HG02763 (cell line): Measurements from ENCODE around the gene SLC9A5.

Source experiments
- ATAC-seq: cut with Tn5 transposase; IDR thresholded peaks from one replicate; pipeline ENCODE4 v1.9.1; 2021; ENCODE audit warnings: mild to moderate bottlenecking, moderate library complexity; ENCODE audit not compliant: unreplicated experiment

The SLC9A5 gene

DNA sequence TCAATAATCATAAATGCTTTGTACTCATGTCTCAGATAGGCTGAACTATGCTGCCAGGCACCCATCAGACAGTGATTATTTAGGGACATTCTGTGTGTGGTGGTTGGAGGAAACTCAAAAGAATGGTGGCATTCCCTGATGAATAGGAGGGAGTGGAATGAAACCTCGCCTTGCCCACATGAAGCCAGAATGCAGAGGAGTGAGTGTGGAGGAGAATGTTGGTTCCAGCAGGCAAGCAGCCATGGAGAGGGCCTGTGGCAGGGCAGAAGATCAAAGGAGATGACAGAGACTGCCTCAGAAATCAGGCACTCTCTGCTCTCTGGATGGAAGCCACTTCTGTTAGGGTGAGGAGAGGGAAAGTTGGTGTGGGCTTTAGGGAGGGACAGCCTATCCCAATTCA is 55.2 kb downstream of the SLC9A5 start:
- ATAC-seq: no peak

DNA sequence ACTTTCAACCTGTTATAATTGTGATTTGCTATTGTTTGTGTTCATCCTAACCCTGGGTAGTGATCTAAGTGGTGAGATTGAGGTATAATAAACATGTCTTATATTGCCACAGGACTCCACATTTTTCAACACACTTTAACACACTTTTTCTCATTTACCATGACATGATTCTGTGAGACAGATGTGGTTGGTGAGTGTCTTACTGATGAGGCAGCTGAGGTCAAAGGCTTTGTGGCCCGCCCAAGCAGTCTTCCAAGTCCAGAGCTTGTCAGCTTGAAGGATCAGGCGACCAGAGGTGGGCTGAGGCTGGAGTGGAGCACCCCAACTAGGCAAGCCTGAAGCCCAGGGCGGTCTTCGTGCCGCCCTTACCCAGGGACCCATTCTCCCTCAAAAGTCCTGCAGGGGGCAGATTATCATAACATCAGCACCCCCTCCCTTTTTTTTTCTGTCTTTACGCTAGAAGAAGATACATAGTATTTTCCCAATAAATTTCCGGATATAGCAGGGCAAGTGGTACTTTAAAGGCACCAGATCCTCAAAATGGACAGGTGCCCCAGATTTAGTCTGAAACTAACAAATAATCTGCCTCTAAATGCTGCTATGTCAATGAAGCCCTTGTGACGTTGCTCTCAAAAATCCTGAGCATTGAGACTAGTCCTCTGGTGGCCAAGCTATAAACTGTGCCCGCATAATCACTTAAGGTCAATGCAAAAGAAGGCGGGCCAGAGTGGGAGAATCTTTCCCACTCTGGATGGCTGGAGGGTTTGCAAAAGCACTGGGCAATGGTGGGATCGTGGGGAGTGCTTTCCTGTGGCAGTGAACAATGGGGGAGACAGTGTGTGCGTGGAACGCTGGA is 56.7 kb downstream of the SLC9A5 start:
- ATAC-seq: no peak

DNA sequence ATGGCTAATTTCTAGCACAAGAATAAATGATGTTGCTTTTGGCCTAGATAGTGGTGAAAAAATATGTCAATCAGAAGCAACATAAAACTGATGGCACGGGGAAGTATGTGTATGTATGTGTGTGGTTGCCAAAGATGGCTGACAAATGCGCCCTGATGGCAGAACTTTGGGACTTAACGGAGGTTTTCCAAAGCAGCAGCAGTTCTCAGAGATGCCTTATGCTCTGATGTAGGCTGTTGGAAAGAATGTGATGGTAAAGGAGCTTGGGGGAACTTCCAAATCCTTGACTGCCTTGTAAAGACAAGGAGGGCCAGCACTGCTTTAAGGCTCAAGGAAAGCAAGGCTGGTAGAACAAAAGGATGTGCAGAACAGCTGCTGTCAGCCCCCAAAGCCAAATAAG is 61.8 kb downstream of the SLC9A5 start:
- ATAC-seq: no peak

DNA sequence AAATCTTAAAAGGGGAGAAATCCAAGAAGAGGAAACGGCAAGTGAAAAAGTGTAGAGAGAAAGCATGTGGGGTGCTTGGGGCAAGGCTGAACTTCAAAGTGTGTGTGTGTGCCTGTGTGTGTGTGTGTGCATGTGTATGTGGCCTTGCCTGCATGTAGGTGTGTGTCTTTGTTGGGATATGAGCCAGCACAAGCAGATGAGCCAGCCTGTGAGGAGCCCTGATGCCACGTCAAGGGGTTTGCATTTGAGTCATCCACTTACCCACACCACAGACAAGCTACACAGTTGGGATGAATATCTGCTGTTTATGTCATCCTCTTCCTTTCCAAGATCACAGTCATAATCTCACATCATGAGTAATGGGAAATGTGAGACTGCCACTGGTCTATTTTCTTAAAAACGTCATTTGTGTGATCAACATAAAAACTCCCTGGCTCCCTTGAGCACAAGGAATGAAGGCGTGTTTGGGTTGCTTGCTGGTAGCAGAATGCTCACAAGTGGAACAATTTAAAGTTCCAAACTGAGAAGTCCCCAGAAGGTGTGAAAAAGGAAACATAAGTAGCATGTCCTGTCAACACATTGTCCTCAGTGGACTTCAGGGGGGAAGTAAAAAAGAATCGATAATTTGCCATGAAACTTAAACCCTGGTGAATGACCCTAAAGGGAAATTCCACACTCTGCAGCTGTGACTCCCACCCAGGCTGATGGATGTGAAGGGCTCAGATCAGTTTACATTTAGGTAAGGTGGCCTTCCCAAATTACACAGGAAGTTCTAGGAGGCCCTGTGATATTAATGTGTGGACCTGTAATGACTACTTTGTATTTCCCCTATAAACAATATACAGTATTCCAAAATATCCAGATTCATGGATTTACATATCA is 63.1 kb downstream of the SLC9A5 start:
- ATAC-seq: peak; percentile 80

DNA sequence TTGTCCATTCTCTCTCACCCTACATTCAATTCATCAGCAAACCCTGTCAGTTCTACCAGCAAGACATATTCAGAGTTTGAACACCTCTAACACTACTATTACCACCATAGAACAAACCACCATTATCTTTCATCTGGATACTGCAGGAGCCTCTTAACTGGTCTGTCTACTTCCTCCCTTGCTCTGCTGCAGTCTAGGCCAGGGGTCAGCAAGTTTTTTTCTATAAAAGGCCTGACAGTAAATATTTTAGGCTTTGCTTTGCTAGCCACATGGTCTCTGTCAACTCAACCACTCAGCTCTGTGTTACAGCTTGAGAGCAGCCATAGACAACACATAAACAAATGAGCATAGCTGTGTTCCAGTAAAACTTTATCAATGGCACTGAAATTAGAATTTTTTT is 63.9 kb downstream of the SLC9A5 start:
- ATAC-seq: no peak

DNA sequence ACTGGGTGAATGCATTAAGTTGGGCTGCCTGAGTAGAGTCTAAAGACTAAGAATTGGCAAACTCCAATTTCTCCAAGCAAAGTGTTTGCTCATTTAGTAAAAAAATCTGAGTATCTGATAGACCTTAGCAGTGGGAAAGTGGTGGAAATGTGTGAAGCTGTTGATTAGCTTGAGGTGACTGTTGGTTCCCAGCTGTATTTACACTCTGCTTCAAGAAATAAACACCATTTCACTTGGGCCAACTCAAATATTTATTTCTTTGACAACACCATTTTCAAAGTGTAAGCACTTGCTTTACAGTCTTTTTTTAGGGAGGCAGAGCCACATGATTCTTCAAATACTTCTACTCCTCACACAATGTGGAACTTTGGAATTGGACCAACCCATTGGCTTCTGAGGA is 69.1 kb downstream of the SLC9A5 start:
- no peak for ATAC-seq
